BLaER1 treated with 17β-estradiol and CSF1 and Interleukin-3, amounts not matched to agents 10 nM and 100 nM (cell line): Measurements from ENCODE around the gene ANK3.

Experiments used
- H3K27ac ChIP-seq, 11 experiments: shearing (Covaris generic); formaldehyde crosslinking; 2 replicates each; pipeline ENCODE4 v1.8.1; 2022
- H3K27me3 ChIP-seq, 11 experiments: shearing (Covaris generic); formaldehyde crosslinking; 2 replicates each; pipeline ENCODE4 v1.8.1; 2022
- H3K36me3 ChIP-seq, 11 experiments: shearing (Covaris generic); formaldehyde crosslinking; 2 replicates each; pipeline ENCODE4 v1.8.1; 2022
- H3K4me1 ChIP-seq, 10 experiments: shearing (Covaris generic); formaldehyde crosslinking; 2 replicates each; pipeline ENCODE4 v1.8.1; 2022
- H3K4me2 ChIP-seq, 11 experiments: shearing (Covaris generic); formaldehyde crosslinking; 2 replicates each; pipeline ENCODE4 v1.8.1; 2022
- H3K4me3 ChIP-seq, 10 experiments: shearing (Covaris generic); formaldehyde crosslinking; 2 replicates each; pipeline ENCODE4 v1.8.1; 2022
- H3K9ac ChIP-seq, 11 experiments: shearing (Covaris generic); formaldehyde crosslinking; 2 replicates each; pipeline ENCODE4 v1.8.1; 2022
- H3K9me3 ChIP-seq, 11 experiments: shearing (Covaris generic); formaldehyde crosslinking; replicated peaks in 1 of 11; 2 replicates each; pipeline ENCODE4 v1.8.1; 2022
- H4K20me1 ChIP-seq, 11 experiments: shearing (Covaris generic); formaldehyde crosslinking; 2 replicates each; pipeline ENCODE4 v1.8.1; 2022
- Cebpa-rat ChIP-seq, 11 experiments: shearing (Covaris generic); IDR thresholded peaks; 2 replicates each; pipeline ENCODE4 v1.8.1; 2022

ANK3 gene

GRCh38 chr10:59993931-59994330 lies 395.7 kb downstream of the ANK3 start:
- no peak for TF ChIP-seq Cebpa-rat (IDR thresholded peaks at IDR 0.05)
- Histone ChIP-seq H3K4me3 (no peak overlapping the region), H3K36me3 (no peaks in the 10 kb centered on the region), H3K4me1 (peaks cover 0 to 18% (median 5%) of the 10 kb centered on the region in 10 experiments; a peak in 10 of 20 replicates), H3K27me3 (no peaks in the 10 kb centered on the region), H3K4me2 (no peak overlapping the region), H3K9ac (no peak overlapping the region), H4K20me1 (no peaks in the 10 kb centered on the region), H3K9me3 (peaks cover 0 to 3% (median 0%) of the 10 kb centered on the region in 11 experiments; a peak in 2 of 22 replicates), H3K27ac (no peak overlapping the region)

GRCh38 chr10:59991661-59992060 lies 398.0 kb downstream of the ANK3 start:
- Histone ChIP-seq H4K20me1 (no peaks in the 10 kb centered on the region), H3K27me3 (no peaks in the 10 kb centered on the region), H3K9ac (no peak overlapping the region), H3K9me3 (peaks cover 0 to 6% (median 4%) of the 10 kb centered on the region in 11 experiments; a peak in 9 of 22 replicates), H3K27ac (peak overlapping the region in 3 of 11 experiments; percentile 25 to 57 (median 31); a peak in 5 of 22 replicates), H3K4me2 (peak overlapping the region in 5 of 11 experiments; percentile 26 to 71 (median 50); a peak in 7 of 22 replicates), H3K4me1 (peaks cover 0 to 18% (median 2%) of the 10 kb centered on the region in 10 experiments; a peak in 9 of 20 replicates), H3K36me3 (no peaks in the 10 kb centered on the region), H3K4me3 (no peak overlapping the region)
- TF ChIP-seq Cebpa-rat (IDR thresholded peaks at IDR 0.05): no peak

DNA sequence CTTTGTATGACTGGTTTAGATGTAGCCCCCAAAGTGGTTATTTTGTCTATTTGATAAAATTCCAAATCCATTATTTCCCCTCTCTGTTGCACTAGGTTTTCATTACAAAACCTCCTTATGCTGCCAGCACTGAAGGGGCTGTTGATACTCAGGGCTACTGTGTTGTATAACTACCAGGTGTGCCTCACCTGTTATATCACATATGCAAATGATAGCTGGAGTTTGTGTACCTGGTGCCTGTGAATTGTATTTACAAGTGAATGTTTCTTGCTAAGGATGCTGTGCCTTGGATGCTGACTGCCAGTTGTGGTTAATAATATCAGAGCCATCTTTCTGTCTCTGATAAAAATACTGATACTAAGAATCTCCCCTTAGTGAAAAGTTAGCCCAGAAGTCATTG lies 398.6 kb downstream of the ANK3 start:
- no peak for TF ChIP-seq Cebpa-rat (IDR thresholded peaks at IDR 0.05)
- no peaks in the 10 kb centered on the region for H4K20me1 ChIP-seq
- H3K36me3 ChIP-seq: no peaks in the 10 kb centered on the region
- peaks cover 0 to 18% (median 2%) of the 10 kb centered on the region in 10 experiments; a peak in 9 of 20 replicates for H3K4me1 ChIP-seq
- H3K27ac ChIP-seq: peak overlapping the region in 3 of 11 experiments; percentile 5 to 57 (median 31); a peak in 2 of 22 replicates
- no peak overlapping the region for H3K9ac ChIP-seq
- H3K4me3 ChIP-seq: no peak overlapping the region
- peak overlapping the region in 3 of 11 experiments; percentile 29 to 51 (median 50); a peak in 4 of 22 replicates for H3K4me2 ChIP-seq
- H3K27me3 ChIP-seq: no peaks in the 10 kb centered on the region
- H3K9me3 ChIP-seq: peaks cover 0 to 6% (median 4%) of the 10 kb centered on the region in 11 experiments; a peak in 9 of 22 replicates

DNA sequence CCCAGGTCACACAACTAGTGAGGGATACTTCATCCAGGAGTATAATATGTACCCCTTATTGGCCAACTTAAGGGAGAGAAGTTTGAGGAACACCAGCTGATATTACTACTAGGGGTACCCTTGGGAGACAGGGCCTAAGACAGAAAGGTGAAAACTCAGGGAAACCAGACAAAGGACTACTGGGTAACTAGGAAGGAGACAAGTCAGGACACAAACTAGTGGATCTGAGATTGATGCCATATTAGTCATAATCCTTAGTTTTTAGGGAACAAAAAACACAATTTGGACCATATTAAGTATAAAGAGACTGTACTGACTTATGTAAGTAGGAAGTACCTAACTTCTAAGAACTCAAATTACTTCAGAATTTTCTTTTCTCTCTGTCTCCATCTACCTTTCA lies 404.0 kb downstream of the ANK3 start:
- Histone ChIP-seq H3K4me2 (no peak overlapping the region), H3K4me1 (peaks cover 0 to 5% (median 0%) of the 10 kb centered on the region in 10 experiments; a peak in 2 of 20 replicates), H3K9ac (no peak overlapping the region)

DNA sequence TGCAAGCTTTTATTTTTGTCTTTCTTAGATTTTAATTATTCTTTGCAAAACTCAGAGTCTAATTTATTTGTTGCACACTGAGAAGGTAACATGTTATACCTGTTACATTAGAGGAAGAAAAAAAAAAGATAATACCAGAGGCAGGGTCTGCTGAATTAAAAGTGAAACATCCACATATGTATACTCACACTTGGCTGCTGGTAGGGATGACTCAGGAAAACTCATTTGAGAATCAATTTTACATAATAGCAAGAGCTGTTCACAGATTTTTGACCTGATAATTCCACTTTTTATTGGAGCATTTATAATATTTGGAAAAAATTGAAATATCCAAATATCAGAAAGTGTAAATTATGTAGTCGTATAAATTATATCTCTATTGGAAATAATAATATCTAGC lies 405.3 kb downstream of the ANK3 start:
- Histone ChIP-seq H3K9me3 (peaks cover 0 to 6% (median 4%) of the 10 kb centered on the region in 11 experiments; a peak in 9 of 22 replicates), H3K4me3 (no peak overlapping the region), H3K4me2 (no peak overlapping the region), H4K20me1 (no peaks in the 10 kb centered on the region), H3K36me3 (no peaks in the 10 kb centered on the region), H3K27ac (no peak overlapping the region), H3K9ac (no peak overlapping the region), H3K27me3 (no peaks in the 10 kb centered on the region), H3K4me1 (peaks cover 0 to 17% (median 0%) of the 10 kb centered on the region in 10 experiments; a peak in 5 of 20 replicates)
- TF ChIP-seq Cebpa-rat (IDR thresholded peaks at IDR 0.05): no peak

More for the DNA sequence above, 404.0 kb downstream of the ANK3 start:
- no peak for TF ChIP-seq Cebpa-rat (IDR thresholded peaks at IDR 0.05)
- Histone ChIP-seq H3K36me3 (no peaks in the 10 kb centered on the region), H4K20me1 (no peaks in the 10 kb centered on the region), H3K27ac (no peak overlapping the region), H3K9me3 (peaks cover 0 to 6% (median 4%) of the 10 kb centered on the region in 11 experiments; a peak in 9 of 22 replicates), H3K4me3 (no peak overlapping the region), H3K27me3 (no peaks in the 10 kb centered on the region)

- H3K27ac ChIP-seq: no peak overlapping the region; a peak in 1 of 22 replicates
- H3K4me3 ChIP-seq: no peak overlapping the region
- H3K27me3 ChIP-seq: no peaks in the 10 kb centered on the region
- H4K20me1 ChIP-seq: no peaks in the 10 kb centered on the region
- no peak for TF ChIP-seq Cebpa-rat (IDR thresholded peaks at IDR 0.05)
- H3K9me3 ChIP-seq: peaks cover 22 to 34% (median 30%) of the 10 kb centered on the region in 11 experiments
- no peak overlapping the region for H3K9ac ChIP-seq
- H3K4me2 ChIP-seq: peak overlapping the region in 2 of 11 experiments; percentile 28 to 59; a peak in 3 of 22 replicates
- H3K36me3 ChIP-seq: no peaks in the 10 kb centered on the region
- H3K4me1 ChIP-seq: peaks cover 0 to 17% (median 0%) of the 10 kb centered on the region in 10 experiments; a peak in 5 of 20 replicates
These were observed 409.3 kb downstream of the ANK3 start for GRCh38 chr10:59980356-59980755.

DNA sequence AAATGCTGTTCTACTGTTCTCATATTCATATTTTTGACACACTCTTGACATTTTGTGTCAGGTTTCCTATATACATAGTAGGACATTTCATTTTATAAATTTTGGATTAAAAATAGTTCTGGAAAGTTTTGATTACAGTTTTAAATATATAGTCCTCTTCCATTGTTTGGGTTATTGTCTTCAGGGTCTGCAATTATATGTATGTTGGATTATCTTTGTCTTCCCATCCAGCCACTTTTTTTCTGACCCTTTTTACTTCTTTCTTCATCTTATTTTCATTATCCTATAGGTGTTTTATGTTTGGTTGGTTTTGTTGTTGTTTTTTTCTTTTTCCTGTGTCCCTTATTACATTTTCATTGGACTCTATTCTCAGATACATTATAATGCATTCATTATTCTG lies 412.2 kb downstream of the ANK3 start:
- no peak overlapping the region for H3K27ac ChIP-seq

DNA sequence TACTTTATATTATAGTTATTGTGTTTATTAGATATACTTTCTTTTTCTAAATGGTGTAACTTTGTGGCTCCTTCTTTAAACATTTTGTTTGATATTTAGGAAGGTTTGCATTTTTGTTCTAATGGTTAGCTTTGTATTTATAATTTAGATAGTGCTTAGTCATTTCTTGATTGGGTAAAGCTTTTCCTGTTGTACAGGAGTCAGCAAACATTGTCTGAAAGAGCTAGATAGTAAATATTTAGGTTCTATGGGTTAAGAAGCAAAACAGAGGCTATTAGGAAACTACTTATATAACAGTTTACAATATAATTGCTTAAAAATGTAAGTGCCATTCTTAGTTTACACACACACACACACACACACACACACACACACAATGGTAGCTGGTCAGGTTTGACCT lies 412.8 kb downstream of the ANK3 start:
- Histone ChIP-seq H3K4me1 (peaks cover 0 to 17% (median 0%) of the 10 kb centered on the region in 10 experiments; a peak in 5 of 20 replicates), H3K9me3 (peaks cover 22 to 36% (median 30%) of the 10 kb centered on the region in 11 experiments), H3K27ac (no peak overlapping the region), H3K27me3 (no peaks in the 10 kb centered on the region), H3K9ac (no peak overlapping the region), H3K36me3 (no peaks in the 10 kb centered on the region), H4K20me1 (no peaks in the 10 kb centered on the region), H3K4me2 (no peak overlapping the region), H3K4me3 (no peak overlapping the region)
- no peak for TF ChIP-seq Cebpa-rat (IDR thresholded peaks at IDR 0.05)

More for the DNA sequence above, 412.2 kb downstream of the ANK3 start:
- Histone ChIP-seq H3K9me3 (peaks cover 22 to 36% (median 30%) of the 10 kb centered on the region in 11 experiments), H3K9ac (no peak overlapping the region), H3K27me3 (no peaks in the 10 kb centered on the region), H3K4me3 (no peak overlapping the region), H3K4me1 (peaks cover 0 to 17% (median 0%) of the 10 kb centered on the region in 10 experiments; a peak in 5 of 20 replicates), H4K20me1 (no peaks in the 10 kb centered on the region), H3K36me3 (no peaks in the 10 kb centered on the region), H3K4me2 (no peak overlapping the region)
- no peak for TF ChIP-seq Cebpa-rat (IDR thresholded peaks at IDR 0.05)
